Measurements from ENCODE around the gene FAR1. TPM values are rescaled to one million over a fixed set of nuclear protein-coding genes. Genes with fewer than 3 reads are reported as not detected.

Gene FAR1
- total RNA-seq, 1 donor from 2014 or later: 35.1 TPM

DNA sequence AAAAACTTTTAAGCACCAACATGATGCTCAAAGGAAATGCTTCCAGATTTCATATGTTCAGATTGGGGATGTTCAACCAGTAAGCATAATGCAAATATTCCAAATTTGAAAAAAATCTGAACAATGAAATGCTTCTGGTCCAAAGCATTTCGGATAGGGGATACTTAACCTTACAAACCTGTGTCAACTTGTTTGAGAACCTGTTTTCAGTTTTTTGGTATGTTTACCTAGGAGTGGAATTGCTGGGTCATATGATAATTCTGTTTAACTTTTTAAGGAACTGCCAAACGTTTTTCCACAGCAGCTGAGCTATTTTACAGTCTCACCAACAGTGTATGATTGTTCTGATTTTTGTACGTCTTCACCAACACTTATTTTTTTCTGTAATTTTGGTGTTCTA, 23.7 kb downstream of the FAR1 start:
- Histone ChIP-seq H3K27ac (replicated peaks) (no peak overlapping the region), H3K36me3 (peaks cover 24% of the 10 kb centered on the region), H3K4me1 (peaks cover 16% of the 10 kb centered on the region), H3K9me3 (replicated peaks) (peaks cover 2% of the 10 kb centered on the region), H3K4me3 (no peak overlapping the region), H3K27me3 (ENCODE audit: low read depth) (no peaks in the 10 kb centered on the region)
- intact Hi-C loops (cut with micrococcal nuclease): no loop called here
- no peak for DNase-seq
- TF ChIP-seq, protein P1, sequence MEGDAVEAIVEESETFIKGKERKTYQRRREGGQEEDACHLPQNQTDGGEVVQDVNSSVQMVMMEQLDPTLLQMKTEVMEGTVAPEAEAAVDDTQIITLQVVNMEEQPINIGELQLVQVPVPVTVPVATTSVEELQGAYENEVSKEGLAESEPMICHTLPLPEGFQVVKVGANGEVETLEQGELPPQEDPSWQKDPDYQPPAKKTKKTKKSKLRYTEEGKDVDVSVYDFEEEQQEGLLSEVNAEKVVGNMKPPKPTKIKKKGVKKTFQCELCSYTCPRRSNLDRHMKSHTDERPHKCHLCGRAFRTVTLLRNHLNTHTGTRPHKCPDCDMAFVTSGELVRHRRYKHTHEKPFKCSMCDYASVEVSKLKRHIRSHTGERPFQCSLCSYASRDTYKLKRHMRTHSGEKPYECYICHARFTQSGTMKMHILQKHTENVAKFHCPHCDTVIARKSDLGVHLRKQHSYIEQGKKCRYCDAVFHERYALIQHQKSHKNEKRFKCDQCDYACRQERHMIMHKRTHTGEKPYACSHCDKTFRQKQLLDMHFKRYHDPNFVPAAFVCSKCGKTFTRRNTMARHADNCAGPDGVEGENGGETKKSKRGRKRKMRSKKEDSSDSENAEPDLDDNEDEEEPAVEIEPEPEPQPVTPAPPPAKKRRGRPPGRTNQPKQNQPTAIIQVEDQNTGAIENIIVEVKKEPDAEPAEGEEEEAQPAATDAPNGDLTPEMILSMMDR (IDR thresholded peaks at IDR 0.05; ENCODE audit: borderline replicate concordance): no peak

DNA sequence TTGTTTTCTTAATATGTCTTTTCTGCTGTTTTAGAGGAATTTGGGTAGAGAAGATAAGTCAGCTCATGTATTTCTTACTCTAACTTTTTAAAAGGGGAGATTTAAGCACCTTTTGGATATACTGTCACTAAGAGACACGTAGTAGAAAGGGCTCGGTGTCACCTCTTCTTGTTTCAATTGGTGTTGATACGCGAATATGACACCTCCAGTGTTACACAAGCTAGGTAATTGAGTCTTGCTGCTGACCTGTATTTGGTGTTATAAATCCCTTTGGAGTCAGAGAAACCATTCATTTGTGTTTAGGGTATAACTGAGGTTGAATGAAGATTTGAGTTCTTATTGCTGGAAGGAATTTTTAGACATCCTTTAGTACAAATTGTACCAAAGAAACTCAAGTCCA, 25.6 kb downstream of the FAR1 start:
- DNase-seq: no peak
- Histone ChIP-seq H3K9me3 (replicated peaks) (no peaks in the 10 kb centered on the region), H3K36me3 (peaks cover 26% of the 10 kb centered on the region), H3K27ac (replicated peaks) (no peak overlapping the region), H3K27me3 (ENCODE audit: low read depth) (no peaks in the 10 kb centered on the region), H3K4me1 (peaks cover 13% of the 10 kb centered on the region), H3K4me3 (no peak overlapping the region)
- TF ChIP-seq, protein P1 (IDR thresholded peaks at IDR 0.05; ENCODE audit: borderline replicate concordance): no peak
- intact Hi-C loops (cut with micrococcal nuclease): no loop called here

DNA sequence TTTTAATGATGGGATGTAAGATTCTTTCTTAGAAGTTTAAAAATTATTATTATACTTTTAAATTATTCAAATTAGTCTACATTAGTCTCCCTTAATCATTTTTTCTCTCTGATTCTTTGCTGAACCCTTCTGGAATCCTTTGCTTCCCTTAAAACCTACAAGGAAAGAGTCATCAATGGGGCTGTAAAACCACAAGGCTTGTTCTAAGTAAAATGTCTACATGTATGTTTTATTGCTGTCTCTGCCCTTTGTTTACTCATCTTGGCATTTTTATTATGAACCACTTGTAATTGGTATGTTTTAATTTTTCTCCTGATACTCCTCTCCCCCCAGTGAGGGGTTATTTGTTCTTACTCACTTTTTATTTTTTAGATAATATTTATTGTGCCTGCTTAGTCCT, 27.4 kb downstream of the FAR1 start:
- TF ChIP-seq, protein P1 (IDR thresholded peaks at IDR 0.05; ENCODE audit: borderline replicate concordance): no peak
- intact Hi-C loops (cut with micrococcal nuclease): no loop called here
- DNase-seq: no peak
- Histone ChIP-seq H3K36me3 (peaks cover 26% of the 10 kb centered on the region), H3K27ac (replicated peaks) (no peak overlapping the region), H3K4me3 (no peak overlapping the region), H3K9me3 (replicated peaks) (no peaks in the 10 kb centered on the region), H3K27me3 (ENCODE audit: low read depth) (no peaks in the 10 kb centered on the region), H3K4me1 (peaks cover 13% of the 10 kb centered on the region)

DNA sequence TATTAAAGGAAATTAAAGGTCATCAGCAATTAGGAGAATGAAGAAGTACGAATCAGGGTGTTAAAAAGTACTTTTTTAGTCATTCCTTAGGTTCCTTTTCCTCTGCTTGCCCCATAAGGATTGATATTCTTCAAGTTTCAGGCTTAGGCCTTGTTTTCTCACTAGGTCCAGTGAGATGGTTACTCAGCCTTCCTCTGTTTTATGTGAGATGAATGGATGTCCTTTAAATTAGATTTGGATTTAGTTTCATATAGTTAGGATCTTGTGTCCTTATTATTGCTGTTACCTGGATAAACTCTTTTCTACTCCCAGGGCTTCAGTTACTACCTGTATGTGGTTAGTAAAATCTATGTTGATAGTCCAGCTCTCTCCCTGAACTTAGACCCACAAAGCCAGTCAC, 29.2 kb downstream of the FAR1 start:
- Histone ChIP-seq H3K36me3 (peaks cover 35% of the 10 kb centered on the region), H3K27ac (replicated peaks) (no peak overlapping the region), H3K27me3 (ENCODE audit: low read depth) (no peaks in the 10 kb centered on the region), H3K4me3 (no peak overlapping the region), H3K9me3 (replicated peaks) (no peaks in the 10 kb centered on the region), H3K4me1 (peaks cover 13% of the 10 kb centered on the region)
- no peak for DNase-seq
- TF ChIP-seq, protein P1 (IDR thresholded peaks at IDR 0.05; ENCODE audit: borderline replicate concordance): no peak
- intact Hi-C loops (cut with micrococcal nuclease): no loop called here

DNA sequence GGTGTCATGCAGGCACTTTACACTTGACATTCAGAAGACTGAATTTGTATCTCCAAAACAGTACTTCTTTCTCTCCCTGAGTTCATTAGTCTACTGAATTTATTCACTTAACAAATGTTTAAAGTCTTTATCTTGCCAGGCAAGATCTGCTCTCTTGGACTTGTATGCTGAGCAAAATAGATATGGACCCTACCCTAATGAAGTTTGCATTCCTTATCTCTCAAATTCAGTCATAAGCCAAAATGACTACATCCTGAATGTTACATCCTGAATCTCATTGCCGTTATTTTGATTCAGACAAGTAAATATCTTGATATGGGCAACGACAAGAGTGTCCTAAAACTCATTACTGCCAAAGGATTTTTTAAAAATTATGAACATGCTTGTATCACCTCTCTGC, 29.7 kb downstream of the FAR1 start:
- no peak overlapping the region for H3K4me3 ChIP-seq
- H3K27me3 ChIP-seq (ENCODE audit: low read depth): no peaks in the 10 kb centered on the region
- TF ChIP-seq, protein P1 (IDR thresholded peaks at IDR 0.05; ENCODE audit: borderline replicate concordance): no peak
- H3K4me1 ChIP-seq: peaks cover 9% of the 10 kb centered on the region
- no peak overlapping the region for H3K27ac ChIP-seq (replicated peaks)
- no peaks in the 10 kb centered on the region for H3K9me3 ChIP-seq (replicated peaks)
- no peak for DNase-seq
- H3K36me3 ChIP-seq: peaks cover 40% of the 10 kb centered on the region
- intact Hi-C loops (cut with micrococcal nuclease): no loop called here

DNA sequence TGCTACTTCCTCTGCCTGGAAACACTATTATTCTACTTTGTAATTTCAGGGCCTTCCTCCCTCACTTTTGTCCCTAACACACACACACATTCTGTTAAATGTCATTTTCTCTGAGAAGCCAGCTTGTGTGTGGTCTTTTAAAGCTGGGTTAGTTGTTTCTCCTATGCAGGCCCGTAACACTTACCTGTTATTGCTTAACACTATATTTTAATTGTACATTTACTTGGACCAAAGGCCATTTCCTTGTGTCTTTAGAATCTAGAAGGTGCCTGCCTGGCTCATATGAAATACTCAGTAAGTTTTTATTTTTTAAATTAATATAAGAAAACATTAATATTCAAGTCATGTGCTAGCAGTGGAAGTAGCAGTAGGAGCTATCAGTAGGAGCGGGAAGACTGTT, 30.6 kb downstream of the FAR1 start:
- Histone ChIP-seq H3K4me3 (no peak overlapping the region), H3K36me3 (peaks cover 42% of the 10 kb centered on the region), H3K27ac (replicated peaks) (no peak overlapping the region), H3K27me3 (ENCODE audit: low read depth) (no peaks in the 10 kb centered on the region), H3K4me1 (peaks cover 2% of the 10 kb centered on the region), H3K9me3 (replicated peaks) (no peaks in the 10 kb centered on the region)
- TF ChIP-seq, protein P1 (IDR thresholded peaks at IDR 0.05; ENCODE audit: borderline replicate concordance): no peak
- intact Hi-C loops (cut with micrococcal nuclease): no loop called here
- no peak for DNase-seq

All from left ventricle myocardium inferior (tissue), 1 donor.